ENCODE measurements around the gene MYO18A. TPM values are rescaled to one million over a fixed set of nuclear protein-coding genes. Genes with fewer than 3 reads are reported as not detected.
"Not testable (repeated sequence)": the region's sequence is repeated elsewhere in the genome, so short reads cannot be mapped to it uniquely, and the experiment has no call there.

Gene MYO18A
- total RNA-seq, 3 donors from 2014 or later (not counting 1 experiment from before 2014, with no cell fraction given): 110 to 117 (median 115) TPM

- Mint-ChIP-seq H3K27ac (no peak overlapping the region), H3K36me3 (no peaks in the 10 kb centered on the region), H3K4me3 (no peak overlapping the region), H3K9me3 (no peaks in the 10 kb centered on the region), H3K4me1 (peaks cover 14 to 17% of the 10 kb centered on the region in 2 donors), H3K27me3 (ENCODE audit: low read depth in 2 of 2) (peaks cover 0 to 3% of the 10 kb centered on the region in 2 donors)
- intact Hi-C loops (cut with micrococcal nuclease): no loop called here
- Histone ChIP-seq H3K27ac (ENCODE audit: low read length) (no peak overlapping the region), H3K9me3 (ENCODE audit: control insufficient read depth, insufficient read depth, low read length) (no peaks in the 10 kb centered on the region), H3K27me3 (ENCODE audit: control insufficient read depth, insufficient read depth, low read length) (no peaks in the 10 kb centered on the region), H3K4me1 (ENCODE audit: control insufficient read depth, insufficient read depth, low read length) (peaks cover 12% of the 10 kb centered on the region), H3K4me3 (ENCODE audit: low read length) (no peak overlapping the region), H3K36me3 (ENCODE audit: control insufficient read depth, insufficient read depth, low read length) (no peaks in the 10 kb centered on the region)
- DNase-seq (no peak), ATAC-seq (no peak)
- TF ChIP-seq CTCF (IDR thresholded peaks at IDR 0.05): no peak
- 100% methylated on average over 1 of the region's 1 CpG for WGBS (ENCODE audit: insufficient coverage)
These were observed 7.6 kb downstream of the MYO18A start for GRCh38 chr17:29172589-29172988.

GRCh38 chr17:29170682-29171081 lies 9.5 kb downstream of the MYO18A start:
- Mint-ChIP-seq H3K27ac (no peak overlapping the region), H3K4me3 (no peak overlapping the region), H3K9me3 (no peaks in the 10 kb centered on the region), H3K36me3 (no peaks in the 10 kb centered on the region), H3K4me1 (no peaks in the 10 kb centered on the region), H3K27me3 (ENCODE audit: low read depth in 2 of 2) (no peaks in the 10 kb centered on the region)
- intact Hi-C loops (cut with micrococcal nuclease): no loop called here
- Histone ChIP-seq H3K27ac (ENCODE audit: low read length) (no peak overlapping the region), H3K27me3 (ENCODE audit: control insufficient read depth, insufficient read depth, low read length) (no peaks in the 10 kb centered on the region), H3K4me3 (ENCODE audit: low read length) (no peak overlapping the region), H3K9me3 (ENCODE audit: control insufficient read depth, insufficient read depth, low read length) (no peaks in the 10 kb centered on the region), H3K36me3 (ENCODE audit: control insufficient read depth, insufficient read depth, low read length) (no peaks in the 10 kb centered on the region), H3K4me1 (ENCODE audit: control insufficient read depth, insufficient read depth, low read length) (no peaks in the 10 kb centered on the region)
- no peak for ATAC-seq
- 84% methylated on average over 2 of the region's 3 CpGs for WGBS (ENCODE audit: insufficient coverage)
- TF ChIP-seq CTCF (IDR thresholded peaks at IDR 0.05): no peak
- DNase-seq: no peak

GRCh38 chr17:29169806-29170591 lies 10.2 kb downstream of the MYO18A start:
- TF ChIP-seq CTCF (IDR thresholded peaks at IDR 0.05): no peak
- WGBS (ENCODE audit: insufficient coverage): 92% methylated on average over 9 of the region's 9 CpGs
- Mint-ChIP-seq H3K4me1 (no peaks in the 10 kb centered on the region), H3K9me3 (no peaks in the 10 kb centered on the region), H3K27ac (no peak overlapping the region), H3K27me3 (ENCODE audit: low read depth in 2 of 2) (no peaks in the 10 kb centered on the region), H3K36me3 (no peaks in the 10 kb centered on the region), H3K4me3 (no peak overlapping the region)
- no peaks in the 10 kb centered on the region for H3K27me3 ChIP-seq (ENCODE audit: control insufficient read depth, insufficient read depth, low read length)
- no peak overlapping the region for H3K27ac ChIP-seq (ENCODE audit: low read length)
- H3K36me3 ChIP-seq (ENCODE audit: control insufficient read depth, insufficient read depth, low read length): no peaks in the 10 kb centered on the region
- intact Hi-C loops (cut with micrococcal nuclease): no loop called here
- no peak for ATAC-seq
- no peaks in the 10 kb centered on the region for H3K9me3 ChIP-seq (ENCODE audit: control insufficient read depth, insufficient read depth, low read length)
- H3K4me3 ChIP-seq (ENCODE audit: low read length): no peak overlapping the region
- no peaks in the 10 kb centered on the region for H3K4me1 ChIP-seq (ENCODE audit: control insufficient read depth, insufficient read depth, low read length)
- no peak for DNase-seq

GRCh38 chr17:29168759-29169126 lies 11.5 kb downstream of the MYO18A start:
- intact Hi-C loops (cut with micrococcal nuclease); H3K9me3 ChIP-seq (ENCODE audit: control insufficient read depth, insufficient read depth, low read length); H3K27me3 ChIP-seq (ENCODE audit: control insufficient read depth, insufficient read depth, low read length); H3K4me3 ChIP-seq (ENCODE audit: low read length); ATAC-seq; DNase-seq; H3K4me3 Mint-ChIP-seq; H3K9me3 Mint-ChIP-seq; H3K36me3 ChIP-seq (ENCODE audit: control insufficient read depth, insufficient read depth, low read length); H3K27ac Mint-ChIP-seq; H3K27me3 Mint-ChIP-seq (ENCODE audit: low read depth in 2 of 2); H3K27ac ChIP-seq (ENCODE audit: low read length); H3K4me1 Mint-ChIP-seq; H3K4me1 ChIP-seq (ENCODE audit: control insufficient read depth, insufficient read depth, low read length); H3K36me3 Mint-ChIP-seq: not testable (repeated sequence)
- 97% methylated on average over 8 of the region's 8 CpGs for WGBS (ENCODE audit: insufficient coverage)

All from natural killer cell (primary cell).